Endothelial cell of umbilical vein (primary cell): ENCODE results near the gene ATXN2.

Experiments used
- EZH2 ChIP-seq: IDR thresholded peaks from 2 replicates; pipeline ENCODE4 v1.6.1; 2012; ENCODE audit warnings: borderline replicate concordance, low read depth, mild to moderate bottlenecking, moderate library complexity, low read length, inconsistent platforms; ENCODE audit not compliant: severe bottlenecking
- FOS ChIP-seq: IDR thresholded peaks from 2 replicates; pipeline ENCODE4 v1.6.1; 2011; ENCODE audit warnings: mild to moderate bottlenecking, low read length, moderate library complexity, borderline replicate concordance; ENCODE audit not compliant: insufficient read depth
- JUN ChIP-seq: IDR thresholded peaks from 2 replicates; pipeline ENCODE4 v1.6.1; 2011; ENCODE audit warnings: borderline replicate concordance, low read depth; ENCODE audit not compliant: insufficient read length, insufficient read depth
- MYC ChIP-seq: IDR thresholded peaks from one replicate; pipeline ENCODE4 v1.6.1; 2011; ENCODE audit warnings: mild to moderate bottlenecking, low read depth, low read length
- POLR2A ChIP-seq: IDR thresholded peaks from 2 replicates; pipeline ENCODE4 v1.6.1; 2012; ENCODE audit warnings: low read depth, mild to moderate bottlenecking, control low read depth, low read length
- POLR2AphosphoS5 ChIP-seq: IDR thresholded peaks from 2 replicates; pipeline ENCODE4 v1.6.1; 2012; ENCODE audit warnings: low read depth, mild to moderate bottlenecking, control low read depth, low read length, moderate library complexity; ENCODE audit not compliant: insufficient read depth
- TF ChIP-seq, protein P1 (sequence below), 2 donors: IDR thresholded peaks; 1 replicate in 1 of 2; 2 replicates in 1 of 2; pipeline ENCODE4 v1.5.1; 2011; ENCODE audit warnings: low read length in 2 of 2, mild to moderate bottlenecking in 2 of 2, moderate library complexity in 2 of 2, control low read depth in 1 of 2, inconsistent platforms in 1 of 2, low read depth in 1 of 2; ENCODE audit not compliant: insufficient read depth in 1 of 2; ENCODE audit errors: extremely low read depth in 1 of 2
- TF ChIP-seq, protein P2 (sequence below): IDR thresholded peaks from 2 replicates; pipeline ENCODE4 v1.6.1; 2011; ENCODE audit not compliant: insufficient read depth, insufficient read length

DNA sequence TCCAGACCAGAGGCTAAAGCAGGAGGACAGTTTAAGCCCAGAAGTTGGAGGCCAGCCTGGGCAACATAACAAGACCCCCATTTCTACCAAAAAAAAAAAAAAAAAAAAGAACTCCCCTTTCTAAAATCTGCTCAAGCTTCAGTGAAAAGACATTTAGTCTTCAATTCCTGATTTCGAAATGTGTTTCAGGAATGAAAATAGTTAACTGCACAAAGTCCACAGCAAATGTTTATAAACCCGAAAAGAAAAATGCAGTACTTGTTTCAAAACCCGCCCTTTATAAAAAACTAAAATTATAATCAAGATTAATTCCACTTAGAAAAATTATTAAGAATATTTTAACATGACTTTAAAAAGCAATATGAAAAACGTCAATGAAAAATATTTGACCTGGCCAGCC lies 12.1 kb downstream of the ATXN2 start:
- TF ChIP-seq, protein P1, sequence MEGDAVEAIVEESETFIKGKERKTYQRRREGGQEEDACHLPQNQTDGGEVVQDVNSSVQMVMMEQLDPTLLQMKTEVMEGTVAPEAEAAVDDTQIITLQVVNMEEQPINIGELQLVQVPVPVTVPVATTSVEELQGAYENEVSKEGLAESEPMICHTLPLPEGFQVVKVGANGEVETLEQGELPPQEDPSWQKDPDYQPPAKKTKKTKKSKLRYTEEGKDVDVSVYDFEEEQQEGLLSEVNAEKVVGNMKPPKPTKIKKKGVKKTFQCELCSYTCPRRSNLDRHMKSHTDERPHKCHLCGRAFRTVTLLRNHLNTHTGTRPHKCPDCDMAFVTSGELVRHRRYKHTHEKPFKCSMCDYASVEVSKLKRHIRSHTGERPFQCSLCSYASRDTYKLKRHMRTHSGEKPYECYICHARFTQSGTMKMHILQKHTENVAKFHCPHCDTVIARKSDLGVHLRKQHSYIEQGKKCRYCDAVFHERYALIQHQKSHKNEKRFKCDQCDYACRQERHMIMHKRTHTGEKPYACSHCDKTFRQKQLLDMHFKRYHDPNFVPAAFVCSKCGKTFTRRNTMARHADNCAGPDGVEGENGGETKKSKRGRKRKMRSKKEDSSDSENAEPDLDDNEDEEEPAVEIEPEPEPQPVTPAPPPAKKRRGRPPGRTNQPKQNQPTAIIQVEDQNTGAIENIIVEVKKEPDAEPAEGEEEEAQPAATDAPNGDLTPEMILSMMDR (IDR thresholded peaks at IDR 0.05; ENCODE audit: extremely low read depth in 1 of 2, insufficient read depth in 1 of 2, low read depth in 1 of 2, low read length in 2 of 2): no peak
- TF ChIP-seq EZH2: no peak
- no peak for TF ChIP-seq POLR2AphosphoS5
- no peak for TF ChIP-seq POLR2A
- TF ChIP-seq FOS: no peak
- TF ChIP-seq, protein P2, sequence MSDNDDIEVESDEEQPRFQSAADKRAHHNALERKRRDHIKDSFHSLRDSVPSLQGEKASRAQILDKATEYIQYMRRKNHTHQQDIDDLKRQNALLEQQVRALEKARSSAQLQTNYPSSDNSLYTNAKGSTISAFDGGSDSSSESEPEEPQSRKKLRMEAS: no peak
- no peak for TF ChIP-seq MYC
- TF ChIP-seq JUN: no peak
